ENCODE measurements around the gene ACOX1. TPM values are rescaled to one million over a fixed set of nuclear protein-coding genes. Genes with fewer than 3 reads are reported as not detected.

The ACOX1 gene
- total and polyA plus RNA-seq, 2 of the 13 experiments (the other 11 are each of a cell fraction or from before 2014, with no cell fraction given) = 86.4 to 120 TPM

DNA sequence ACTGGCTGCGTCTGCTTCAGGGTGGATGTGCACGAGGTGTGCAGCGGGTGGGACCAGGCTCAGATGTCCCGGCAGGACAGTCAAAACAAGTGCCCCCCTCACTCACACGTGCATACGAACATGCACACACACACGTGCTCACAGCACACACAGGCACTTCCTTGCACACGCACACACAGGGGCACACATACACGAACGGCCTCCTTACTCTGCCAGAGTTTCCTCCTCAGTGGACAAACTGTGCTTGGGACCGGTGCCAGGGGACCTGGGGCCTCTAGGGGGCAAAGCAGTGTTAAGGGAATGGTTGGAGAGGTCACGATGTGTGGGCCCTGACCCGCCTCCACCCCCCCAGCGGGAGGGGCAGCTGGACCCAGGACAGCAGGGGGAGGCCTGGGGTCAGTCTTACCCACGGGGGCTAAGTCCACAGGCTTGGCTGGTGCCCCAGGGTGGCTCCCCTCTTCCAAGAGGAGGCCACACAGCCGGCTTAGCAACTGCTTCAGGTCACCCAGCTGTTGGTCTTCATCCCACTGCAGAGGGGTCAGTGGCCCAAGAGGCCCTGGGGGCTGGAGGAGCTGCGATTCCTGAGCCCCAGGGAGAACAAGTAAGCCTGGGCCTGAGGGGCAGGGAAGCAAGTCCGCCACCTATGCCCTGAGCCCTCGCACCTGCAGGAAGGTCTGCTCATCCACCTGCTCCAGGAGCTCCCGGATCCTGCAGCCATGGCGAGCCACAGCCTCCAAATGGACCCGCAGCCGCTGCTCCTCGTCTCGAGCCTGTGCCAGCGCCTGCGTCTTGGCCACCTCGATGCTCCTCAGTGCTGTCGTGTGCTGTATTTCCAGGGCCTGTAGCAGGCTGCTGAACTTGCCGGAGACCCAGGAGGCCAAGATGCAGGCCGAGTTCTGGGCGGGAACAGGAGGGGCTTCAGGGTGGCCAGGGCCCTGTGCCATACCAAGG, 87.1 kb downstream of the ACOX1 start (continued):
- TF ChIP-seq PAF1 (CRISPR knock-in tag; IDR thresholded peaks at IDR 0.05) (no peak; the same call in 1 of the 2 replicates), NCOA2 (CRISPR knock-in tag; IDR thresholded peaks at IDR 0.05) (no peak; the same call in 1 of the 2 replicates), JDP2 (CRISPR knock-in tag; IDR thresholded peaks at IDR 0.05; ENCODE audit: borderline replicate concordance) (no peak; the same call in 1 of the 2 replicates), ZNF282 (IDR thresholded peaks at IDR 0.05; ENCODE audit: partially characterized antibody) (no peak), MNT (IDR thresholded peaks at IDR 0.05) (peak; percentile 65), RFXANK (CRISPR knock-in tag; IDR thresholded peaks at IDR 0.05) (no peak), ZBTB21 (CRISPR knock-in tag; IDR thresholded peaks at IDR 0.05) (no peak), MAFG (CRISPR knock-in tag; IDR thresholded peaks at IDR 0.05) (no peak), MTA1 (CRISPR knock-in tag; IDR thresholded peaks at IDR 0.05; ENCODE audit: borderline replicate concordance) (peak; percentile 91), TMF1 (CRISPR knock-in tag; IDR thresholded peaks at IDR 0.05; ENCODE audit: low read depth) (peak; percentile 73; the same call in 1 of the 2 replicates), ZNF781 (CRISPR knock-in tag; IDR thresholded peaks at IDR 0.05; ENCODE audit: borderline replicate concordance, not compliant biosample characterization) (peak; percentile 73), ZNF30 (CRISPR knock-in tag; IDR thresholded peaks at IDR 0.05) (peak; percentile 63), NR2F1 (CRISPR knock-in tag; IDR thresholded peaks at IDR 0.05) (peak; percentile 56 to 93; a peak in 3 of 4 replicates), ZNF33A (CRISPR knock-in tag; IDR thresholded peaks at IDR 0.05; ENCODE audit: borderline replicate concordance) (no peak), PITX1 (CRISPR knock-in tag; IDR thresholded peaks at IDR 0.05) (peak; percentile 85), CHD2 (IDR thresholded peaks at IDR 0.05; ENCODE audit: low read depth, low read length) (no peak), ZNF891 (CRISPR knock-in tag; IDR thresholded peaks at IDR 0.05) (no peak; the same call in 1 of the 2 replicates), REL (CRISPR knock-in tag; conservative IDR thresholded peaks at IDR 0.05) (peak; percentile 70; the same call in 1 of the 2 replicates), ISL2 (CRISPR knock-in tag; IDR thresholded peaks at IDR 0.05) (peak; percentile 88), RBM39 (IDR thresholded peaks at IDR 0.05; ENCODE audit: low read depth, low read length, poor library complexity, severe bottlenecking) (peak; percentile 15), ZNF143 (CRISPR knock-in tag; IDR thresholded peaks at IDR 0.05) (0 out of 2 replicates have a peak, but pooled peaks have one; percentile 4), RAD51 (IDR thresholded peaks at IDR 0.05; ENCODE audit: borderline replicate concordance) (no peak)
- TF ChIP-seq, protein P1, sequence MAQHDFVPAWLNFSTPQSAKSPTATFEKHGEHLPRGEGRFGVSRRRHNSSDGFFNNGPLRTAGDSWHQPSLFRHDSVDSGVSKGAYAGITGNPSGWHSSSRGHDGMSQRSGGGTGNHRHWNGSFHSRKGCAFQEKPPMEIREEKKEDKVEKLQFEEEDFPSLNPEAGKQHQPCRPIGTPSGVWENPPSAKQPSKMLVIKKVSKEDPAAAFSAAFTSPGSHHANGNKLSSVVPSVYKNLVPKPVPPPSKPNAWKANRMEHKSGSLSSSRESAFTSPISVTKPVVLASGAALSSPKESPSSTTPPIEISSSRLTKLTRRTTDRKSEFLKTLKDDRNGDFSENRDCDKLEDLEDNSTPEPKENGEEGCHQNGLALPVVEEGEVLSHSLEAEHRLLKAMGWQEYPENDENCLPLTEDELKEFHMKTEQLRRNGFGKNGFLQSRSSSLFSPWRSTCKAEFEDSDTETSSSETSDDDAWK (CRISPR knock-in tag; IDR thresholded peaks at IDR 0.05) = no peak
- TF ChIP-seq, protein P2, sequence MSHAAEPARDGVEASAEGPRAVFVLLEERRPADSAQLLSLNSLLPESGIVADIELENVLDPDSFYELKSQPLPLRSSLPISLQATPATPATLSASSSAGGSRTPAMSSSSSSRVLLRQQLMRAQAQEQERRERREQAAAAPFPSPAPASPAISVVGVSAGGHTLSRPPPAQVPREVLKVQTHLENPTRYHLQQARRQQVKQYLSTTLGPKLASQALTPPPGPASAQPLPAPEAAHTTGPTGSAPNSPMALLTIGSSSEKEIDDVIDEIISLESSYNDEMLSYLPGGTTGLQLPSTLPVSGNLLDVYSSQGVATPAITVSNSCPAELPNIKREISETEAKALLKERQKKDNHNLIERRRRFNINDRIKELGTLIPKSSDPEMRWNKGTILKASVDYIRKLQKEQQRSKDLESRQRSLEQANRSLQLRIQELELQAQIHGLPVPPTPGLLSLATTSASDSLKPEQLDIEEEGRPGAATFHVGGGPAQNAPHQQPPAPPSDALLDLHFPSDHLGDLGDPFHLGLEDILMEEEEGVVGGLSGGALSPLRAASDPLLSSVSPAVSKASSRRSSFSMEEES (CRISPR knock-in tag; IDR thresholded peaks at IDR 0.05) = peak; percentile 56; the same call in 1 of the 2 replicates
- TF ChIP-seq, protein P3, sequence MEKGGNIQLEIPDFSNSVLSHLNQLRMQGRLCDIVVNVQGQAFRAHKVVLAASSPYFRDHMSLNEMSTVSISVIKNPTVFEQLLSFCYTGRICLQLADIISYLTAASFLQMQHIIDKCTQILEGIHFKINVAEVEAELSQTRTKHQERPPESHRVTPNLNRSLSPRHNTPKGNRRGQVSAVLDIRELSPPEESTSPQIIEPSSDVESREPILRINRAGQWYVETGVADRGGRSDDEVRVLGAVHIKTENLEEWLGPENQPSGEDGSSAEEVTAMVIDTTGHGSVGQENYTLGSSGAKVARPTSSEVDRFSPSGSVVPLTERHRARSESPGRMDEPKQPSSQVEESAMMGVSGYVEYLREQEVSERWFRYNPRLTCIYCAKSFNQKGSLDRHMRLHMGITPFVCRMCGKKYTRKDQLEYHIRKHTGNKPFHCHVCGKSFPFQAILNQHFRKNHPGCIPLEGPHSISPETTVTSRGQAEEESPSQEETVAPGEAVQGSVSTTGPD (CRISPR knock-in tag; IDR thresholded peaks at IDR 0.05) = no peak
